GM12801 (cell line): ENCODE measurements around the gene KCTD17.

Source experiments
- TF ChIP-seq, protein P1 (sequence below): IDR thresholded peaks from one replicate; pipeline ENCODE4 v1.5.1; 2011; ENCODE audit warnings: control low read depth; ENCODE audit not compliant: insufficient read length; ENCODE audit errors: extremely low read depth

The KCTD17 gene

DNA sequence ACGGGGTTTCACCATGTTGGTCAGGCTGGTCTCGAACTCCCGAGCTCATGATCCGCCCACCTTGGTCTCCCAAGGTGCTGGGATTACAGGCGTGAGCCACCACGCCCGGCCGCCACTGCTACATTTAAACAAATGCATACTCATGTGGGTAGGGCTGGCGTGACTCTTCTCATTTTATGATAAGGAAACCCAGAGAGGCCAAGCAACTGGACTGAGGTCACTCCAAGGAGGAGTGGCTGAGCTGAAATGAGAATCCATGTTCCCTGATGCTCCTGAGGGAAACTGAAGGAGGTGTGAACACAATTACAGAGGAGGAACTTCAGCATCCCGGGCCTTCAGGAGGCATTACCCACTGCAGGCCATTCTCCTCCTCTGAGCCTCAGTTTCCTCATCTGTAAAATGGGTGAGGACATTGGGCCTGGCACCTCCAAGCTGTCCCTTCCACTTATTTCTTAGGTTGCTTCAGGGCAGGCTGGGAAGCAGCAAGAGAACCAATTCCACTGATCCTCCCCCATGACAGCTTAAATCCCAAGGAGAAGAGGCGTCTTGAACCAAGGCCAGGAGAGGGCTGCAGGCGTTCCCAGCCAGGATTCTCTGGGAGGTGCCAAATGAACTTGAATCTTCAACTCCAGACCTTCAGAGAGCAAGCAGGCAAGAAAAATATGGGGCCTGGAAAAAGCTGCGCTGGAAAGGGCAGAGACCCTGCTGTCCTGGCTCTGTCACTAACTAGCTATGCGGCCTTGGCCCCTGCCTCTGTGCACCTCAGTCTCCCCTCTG is 35.2 kb upstream of the KCTD17 start:
- TF ChIP-seq, protein P1, sequence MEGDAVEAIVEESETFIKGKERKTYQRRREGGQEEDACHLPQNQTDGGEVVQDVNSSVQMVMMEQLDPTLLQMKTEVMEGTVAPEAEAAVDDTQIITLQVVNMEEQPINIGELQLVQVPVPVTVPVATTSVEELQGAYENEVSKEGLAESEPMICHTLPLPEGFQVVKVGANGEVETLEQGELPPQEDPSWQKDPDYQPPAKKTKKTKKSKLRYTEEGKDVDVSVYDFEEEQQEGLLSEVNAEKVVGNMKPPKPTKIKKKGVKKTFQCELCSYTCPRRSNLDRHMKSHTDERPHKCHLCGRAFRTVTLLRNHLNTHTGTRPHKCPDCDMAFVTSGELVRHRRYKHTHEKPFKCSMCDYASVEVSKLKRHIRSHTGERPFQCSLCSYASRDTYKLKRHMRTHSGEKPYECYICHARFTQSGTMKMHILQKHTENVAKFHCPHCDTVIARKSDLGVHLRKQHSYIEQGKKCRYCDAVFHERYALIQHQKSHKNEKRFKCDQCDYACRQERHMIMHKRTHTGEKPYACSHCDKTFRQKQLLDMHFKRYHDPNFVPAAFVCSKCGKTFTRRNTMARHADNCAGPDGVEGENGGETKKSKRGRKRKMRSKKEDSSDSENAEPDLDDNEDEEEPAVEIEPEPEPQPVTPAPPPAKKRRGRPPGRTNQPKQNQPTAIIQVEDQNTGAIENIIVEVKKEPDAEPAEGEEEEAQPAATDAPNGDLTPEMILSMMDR = no peak

DNA sequence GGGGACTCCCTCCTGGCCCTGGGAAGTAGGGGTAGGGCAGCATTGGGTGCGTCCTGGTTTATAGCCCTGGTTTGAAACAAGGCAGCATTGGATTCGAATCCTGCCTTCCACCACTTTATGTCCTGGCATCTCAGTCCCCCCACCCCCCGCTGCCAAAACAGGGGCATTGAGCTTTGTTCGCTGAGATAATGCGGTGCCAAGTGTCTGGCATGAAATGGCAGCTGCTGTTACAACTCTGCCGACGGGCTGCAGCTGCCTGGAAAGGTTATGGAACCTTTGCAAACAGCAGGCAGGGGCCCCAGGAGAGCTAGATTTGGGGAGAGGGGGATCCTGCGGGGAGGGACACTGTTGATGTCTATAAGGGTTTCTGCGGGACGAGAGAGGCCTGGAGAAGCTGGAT is 34.2 kb upstream of the KCTD17 start:
- TF ChIP-seq, protein P1 = no peak

DNA sequence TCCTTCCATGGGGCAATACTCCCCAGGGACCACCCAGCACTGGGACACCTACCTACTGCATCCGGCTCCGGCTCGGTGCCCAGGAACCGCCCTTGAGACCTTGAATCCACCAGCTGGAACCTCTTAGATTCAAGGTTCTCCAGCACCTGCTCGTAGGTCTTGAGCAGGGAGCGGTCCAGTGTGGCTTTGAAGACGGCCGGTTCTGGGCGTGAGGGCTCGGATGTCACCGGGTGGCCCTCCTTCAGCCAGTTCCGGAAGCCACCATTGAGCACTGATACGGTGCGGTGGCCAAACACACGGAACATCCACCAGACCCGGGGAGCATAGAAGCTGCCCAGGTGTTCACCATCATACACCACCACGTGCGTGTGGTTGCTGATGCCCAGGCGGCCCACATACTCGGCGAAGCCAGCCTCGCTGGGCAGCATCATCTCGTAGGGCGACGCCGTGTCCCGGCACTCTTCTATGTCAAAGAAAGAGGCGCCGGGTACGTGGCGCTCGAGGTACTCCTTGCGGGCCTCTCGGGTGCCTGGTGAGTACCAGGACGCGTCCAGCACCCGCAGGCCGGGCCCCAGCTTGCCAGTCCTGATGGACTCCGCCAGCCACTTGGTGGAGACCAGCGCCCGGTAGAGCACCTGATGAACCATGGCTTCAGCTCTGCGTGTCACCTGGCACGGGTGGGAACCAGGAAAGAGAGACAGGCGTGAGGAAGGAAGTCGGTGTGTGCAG is 33.3 kb upstream of the KCTD17 start:
- TF ChIP-seq, protein P1 = no peak

DNA sequence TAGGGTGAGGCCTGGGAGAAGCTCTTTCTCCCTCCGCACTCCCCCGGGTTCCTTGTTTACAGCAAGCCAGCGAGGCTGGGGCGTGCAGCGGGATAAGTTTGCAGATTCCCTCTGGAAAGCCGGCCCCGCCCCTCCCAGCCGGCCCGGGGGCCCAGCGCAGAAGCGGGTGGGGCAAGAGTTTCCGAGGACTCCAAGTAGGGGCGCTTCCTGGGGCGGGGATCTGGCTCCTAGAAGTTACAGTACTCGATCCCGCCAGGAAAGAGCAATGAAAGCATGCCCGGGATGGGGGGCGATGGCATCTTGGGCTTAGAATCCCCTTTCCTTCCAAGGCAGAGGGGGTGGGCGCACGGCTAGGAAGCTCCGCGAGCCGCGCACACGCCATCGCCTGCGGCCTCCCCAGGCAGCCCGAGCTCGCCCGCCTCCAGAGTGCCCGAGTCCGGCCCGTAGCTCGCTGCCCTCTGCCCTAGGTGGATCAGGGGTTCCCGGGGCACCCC is 32.7 kb upstream of the KCTD17 start:
- TF ChIP-seq, protein P1 = no peak

DNA sequence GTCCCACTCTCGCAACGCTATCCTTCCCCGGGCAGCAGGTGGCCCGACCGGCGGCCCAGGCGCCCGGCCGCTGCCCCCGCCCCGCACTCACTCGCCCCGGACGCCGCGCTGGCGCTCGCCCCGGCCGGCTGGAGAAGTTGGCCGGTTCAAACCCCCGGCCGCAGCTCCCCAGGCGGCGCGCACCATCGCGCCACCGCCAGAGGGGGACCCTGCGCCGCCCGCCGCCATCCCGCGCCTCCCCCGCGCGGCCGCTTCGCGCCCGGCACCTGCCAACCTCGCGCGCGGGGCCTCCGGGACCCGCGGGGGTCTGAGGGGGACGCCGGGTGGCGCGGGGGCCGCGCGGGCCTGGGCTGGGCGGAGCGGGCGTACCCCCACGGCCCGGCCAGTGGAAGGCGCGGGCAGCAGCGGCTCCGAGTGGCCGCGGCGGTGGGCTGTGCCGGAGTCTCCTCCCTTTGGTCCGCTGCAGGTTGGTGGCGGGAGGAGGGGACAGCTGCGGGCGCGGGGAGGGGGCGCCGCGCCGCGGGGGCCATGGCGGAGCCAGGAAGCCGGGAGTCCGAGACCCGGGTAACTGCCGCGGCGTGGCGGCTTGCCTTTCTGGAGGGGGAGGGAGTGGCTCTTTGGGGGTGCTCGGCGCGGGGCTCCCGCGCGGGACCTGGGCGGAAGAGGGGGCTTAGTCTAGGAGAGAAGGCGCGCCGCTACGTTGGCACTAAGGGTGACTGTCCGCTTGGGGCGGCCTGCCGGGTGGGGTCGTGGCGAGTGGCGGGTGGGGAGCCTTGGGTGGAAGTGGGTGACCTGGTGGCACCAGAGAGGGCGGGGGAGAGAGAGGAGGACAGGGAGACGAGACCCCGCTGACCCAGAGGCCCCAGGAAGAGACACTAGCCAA is 32.0 kb upstream of the KCTD17 start, which contains the start of the genes MPST and TST:
Gene MPST, plus strand, starts transcription at position 434 of the 883 bp plus-strand sequence. Its CDS starts 95 bp downstream, at position 529.
Gene TST, minus strand, starts transcription at position 139 of the 883 bp plus-strand sequence. CDS start 715 bp downstream, outside the sequence.
- TF ChIP-seq, protein P1 = no peak

DNA sequence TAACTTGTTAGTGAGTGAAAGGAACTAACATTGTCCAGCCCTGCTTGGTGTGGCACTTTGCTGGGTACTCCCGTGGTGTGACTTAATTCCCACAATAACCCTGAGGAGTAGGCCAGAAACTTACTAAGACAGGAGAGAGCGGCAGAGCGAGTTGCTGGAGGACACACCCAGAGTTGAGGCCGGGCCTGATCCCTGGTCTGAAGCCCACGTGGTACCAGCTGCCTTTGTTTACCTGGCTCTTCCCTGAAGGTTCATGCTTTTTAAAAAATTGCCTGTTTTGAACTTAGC is 31.4 kb upstream of the KCTD17 start:
- TF ChIP-seq, protein P1 = no peak

DNA sequence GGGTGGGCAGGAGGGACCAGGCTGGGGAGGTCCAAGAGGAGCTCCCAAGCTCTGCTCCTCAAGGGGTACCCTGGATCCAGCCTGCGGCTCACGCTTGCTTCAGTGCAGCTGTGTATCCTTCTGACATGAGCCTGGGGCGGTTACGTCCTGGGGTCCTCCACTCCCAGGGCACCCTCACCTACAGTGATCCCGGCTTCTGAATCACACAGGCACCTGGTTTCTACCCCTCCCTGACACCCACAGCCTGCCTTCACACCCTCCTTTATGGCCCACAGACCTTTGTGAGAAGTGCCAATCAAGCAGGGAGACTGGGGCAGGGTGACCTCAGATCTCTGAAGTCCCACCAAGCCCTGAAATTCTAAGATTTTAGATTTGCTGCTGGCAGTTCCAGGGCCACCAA is 30.5 kb upstream of the KCTD17 start:
- TF ChIP-seq, protein P1 = no peak
